ENCODE results near the gene PIGL.

DNA sequence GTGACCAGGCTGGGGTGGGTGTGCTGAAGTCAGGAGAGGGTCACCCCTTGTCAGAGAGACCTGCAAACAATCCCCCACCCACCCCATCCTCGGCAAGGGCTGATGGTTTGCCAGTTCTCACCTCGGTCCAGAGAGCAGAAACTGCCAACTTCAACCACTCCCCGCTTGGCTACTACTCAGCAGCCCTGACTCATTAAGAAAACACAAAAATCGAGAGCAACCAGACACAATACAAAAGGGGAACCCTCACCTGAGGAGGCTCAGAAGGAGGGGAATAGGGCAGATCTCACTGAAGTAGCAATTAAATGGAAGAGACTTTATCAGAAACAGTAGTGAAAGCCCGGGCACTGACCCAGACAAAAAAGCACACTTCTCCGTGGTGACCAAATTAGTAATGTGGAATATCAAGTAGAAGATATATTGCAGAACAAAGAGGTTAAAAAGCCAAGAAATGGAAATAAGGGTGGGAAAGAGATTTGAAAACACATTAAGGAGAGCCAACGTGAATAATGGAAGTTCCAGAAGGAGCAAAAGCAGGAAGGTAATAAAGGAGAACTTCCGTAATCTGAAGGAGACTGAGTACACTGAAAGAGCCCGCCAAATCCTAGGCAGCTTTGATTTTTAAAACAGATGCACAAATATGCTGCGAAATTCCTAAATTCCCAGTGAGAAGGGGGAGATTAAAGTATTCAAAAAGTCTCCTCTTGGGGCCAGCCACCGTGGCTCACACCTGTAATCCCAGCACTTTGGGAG, 112.7 kb downstream of the PIGL start:
- TF ChIP-seq GATA3 (IDR thresholded peaks at IDR 0.05; ENCODE audit: low read depth, low read length): no peak
- TF ChIP-seq GATA2 (IDR thresholded peaks at IDR 0.05; ENCODE audit: low read depth, low read length): no peak
